ENCODE data around the gene MRPL21. TPM values are rescaled to one million over a fixed set of nuclear protein-coding genes. Genes with fewer than 3 reads are reported as not detected.
A peak's percentile ranks its signal among the peaks of the same experiment; 100 is the strongest.

Gene MRPL21
- polyA plus RNA-seq (2013, experiment 1 of 2; ENCODE audit: insufficient read length), result 66.6 TPM
- polyA plus RNA-seq (2013, experiment 2 of 2; ENCODE audit: insufficient read length), result 63.5 TPM

DNA sequence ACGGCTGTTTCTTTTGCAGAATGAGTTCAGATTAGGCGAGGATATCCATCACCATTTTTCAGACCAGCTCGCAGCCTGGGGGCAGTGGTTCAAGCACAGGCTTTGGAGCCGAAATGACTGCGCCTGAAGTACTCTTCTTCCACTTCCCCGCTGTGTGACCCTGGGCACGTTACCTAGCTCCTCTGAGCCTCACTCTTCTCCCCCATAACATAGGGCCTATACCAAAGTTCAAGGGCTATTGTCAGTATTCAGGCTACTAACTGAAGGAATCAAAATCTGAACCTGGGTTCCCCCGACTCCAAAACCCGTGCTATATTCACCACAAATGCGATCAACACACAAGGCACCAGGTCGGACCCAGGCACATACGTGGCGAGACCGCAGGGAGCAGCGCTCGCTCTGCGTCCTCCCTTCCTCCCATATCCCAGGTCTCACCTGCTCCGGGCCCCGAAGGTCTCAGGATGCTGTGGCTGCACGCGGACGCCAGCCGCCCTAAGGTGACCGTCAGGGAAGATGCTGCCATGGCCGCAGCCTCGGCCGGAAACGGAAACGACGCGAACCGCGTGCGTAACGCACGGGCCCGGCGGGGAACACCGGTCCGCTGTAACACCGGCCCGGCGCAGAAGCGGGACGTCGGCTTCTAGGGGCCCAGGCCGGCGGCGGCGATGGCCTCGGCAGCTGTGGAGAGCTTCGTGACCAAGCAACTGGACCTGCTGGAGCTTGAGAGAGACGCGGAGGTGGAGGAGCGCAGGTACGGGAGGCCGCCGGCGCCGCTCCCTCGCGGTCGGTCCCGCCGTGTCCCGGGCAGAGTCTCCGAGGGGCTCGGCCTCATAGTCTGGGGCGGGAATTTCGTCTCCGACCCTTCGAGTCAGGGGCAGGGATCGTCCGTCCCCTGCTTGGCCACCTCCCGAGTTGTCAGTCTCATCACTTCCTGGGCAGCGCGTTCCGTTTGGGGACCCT, at the start of gene MRPL21, which contains the start of gene IGHMBP2:
Gene MRPL21, minus strand, starts transcription at position 545 of the 960 bp plus-strand sequence. Its CDS starts 22 bp downstream, at position 523.
Gene IGHMBP2, plus strand, starts transcription at position 604 of the 960 bp plus-strand sequence. Its CDS starts 62 bp downstream, at position 666.
- DNase-seq, result peak; percentile 83

- DNase-seq, result no peak
These were observed 47.1 kb upstream of the MRPL21 start for GRCh38 chr11:68950762-68951161.

- DNase-seq, result no peak
These were observed 46.6 kb upstream of the MRPL21 start for GRCh38 chr11:68950270-68950669.

DNA sequence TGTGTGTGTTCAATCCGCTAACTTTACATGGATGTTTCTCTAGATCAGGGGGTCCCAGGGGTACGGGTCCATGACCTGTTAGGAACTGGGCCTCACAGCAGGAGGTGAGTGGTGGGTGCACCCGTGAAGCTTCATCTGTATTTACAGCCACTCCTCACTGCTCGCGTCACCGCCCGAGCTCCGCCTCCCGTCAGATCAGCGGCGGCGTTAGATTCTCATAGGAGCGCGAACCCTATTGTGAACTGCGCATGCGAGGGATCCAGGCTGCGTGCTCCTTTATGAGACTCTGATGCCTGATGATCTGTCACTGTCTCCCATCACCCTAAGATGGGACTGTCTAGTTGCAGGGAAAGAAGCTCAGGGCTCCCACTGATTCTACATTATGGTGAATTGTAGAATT, 45.3 kb upstream of the MRPL21 start:
- no peak for DNase-seq

DNA sequence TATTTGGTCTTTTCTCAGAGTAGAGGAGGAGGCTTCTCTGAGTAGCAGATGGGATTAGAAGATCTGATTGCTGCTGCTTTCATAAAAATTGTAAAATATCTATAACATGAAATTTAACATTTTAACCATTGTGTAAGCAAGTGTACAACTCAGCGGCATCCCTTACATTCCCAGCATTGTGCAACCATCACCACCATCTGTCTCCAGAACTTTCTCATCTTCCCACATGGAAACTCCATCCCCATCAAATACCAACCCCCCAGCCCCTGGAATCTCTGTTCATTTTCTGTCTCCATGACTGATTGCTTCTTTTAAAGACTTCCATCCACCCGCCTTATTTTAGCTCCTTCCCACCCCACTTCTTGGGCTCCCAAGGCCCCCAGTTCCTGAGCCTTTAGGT, 44.9 kb upstream of the MRPL21 start:
- peak; percentile 48 for DNase-seq

DNA sequence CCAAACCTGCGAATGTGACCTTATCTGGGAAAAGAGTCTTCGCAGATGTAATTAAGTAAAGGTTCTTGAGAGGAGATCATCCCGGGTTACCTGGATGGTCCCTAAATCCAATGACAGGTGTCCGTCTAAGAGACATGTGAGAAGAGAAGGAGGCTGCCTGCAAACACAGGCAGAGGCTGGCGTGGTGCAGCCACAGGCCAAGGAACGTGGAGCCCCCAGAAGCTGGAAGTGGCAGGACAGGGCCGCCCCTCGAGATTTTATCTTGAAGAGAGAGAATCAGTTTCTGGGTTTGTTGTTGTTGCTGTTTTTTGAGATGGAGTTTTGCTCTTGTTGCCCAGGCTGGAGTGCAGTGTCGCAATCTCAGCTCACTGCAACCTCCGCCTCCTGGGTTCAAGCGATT, 43.5 kb upstream of the MRPL21 start:
- DNase-seq, result no peak

- peak; percentile 74 for DNase-seq
These were observed 42.9 kb upstream of the MRPL21 start for GRCh38 chr11:68946416-68947090.

DNA sequence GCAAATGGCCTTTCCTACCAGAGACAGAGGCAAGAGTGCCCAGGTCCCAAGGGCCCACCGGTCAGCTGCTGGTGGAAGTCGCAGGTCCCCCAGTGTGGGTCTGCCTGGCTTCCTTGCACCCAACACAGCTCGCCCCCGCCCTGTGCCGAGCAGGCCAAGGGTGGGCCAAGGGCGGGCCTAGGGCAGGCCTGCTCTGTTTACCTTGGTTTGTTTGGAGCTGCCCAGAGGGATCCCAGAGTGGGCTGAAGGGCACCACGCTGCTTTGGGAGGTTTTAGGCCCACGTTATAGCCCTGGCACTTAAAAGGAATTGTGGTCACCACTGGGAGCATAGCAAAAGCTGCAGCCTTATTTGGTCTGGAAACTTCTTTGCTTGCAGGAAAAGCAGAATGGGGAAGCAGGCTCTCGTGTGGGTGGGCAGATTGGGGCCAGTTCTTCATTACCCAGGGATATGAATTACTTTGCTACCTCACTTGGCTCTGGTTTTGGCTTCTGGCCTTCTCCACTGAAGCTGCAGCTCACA, 39.2 kb upstream of the MRPL21 start:
- peak; percentile 42 for DNase-seq

DNA sequence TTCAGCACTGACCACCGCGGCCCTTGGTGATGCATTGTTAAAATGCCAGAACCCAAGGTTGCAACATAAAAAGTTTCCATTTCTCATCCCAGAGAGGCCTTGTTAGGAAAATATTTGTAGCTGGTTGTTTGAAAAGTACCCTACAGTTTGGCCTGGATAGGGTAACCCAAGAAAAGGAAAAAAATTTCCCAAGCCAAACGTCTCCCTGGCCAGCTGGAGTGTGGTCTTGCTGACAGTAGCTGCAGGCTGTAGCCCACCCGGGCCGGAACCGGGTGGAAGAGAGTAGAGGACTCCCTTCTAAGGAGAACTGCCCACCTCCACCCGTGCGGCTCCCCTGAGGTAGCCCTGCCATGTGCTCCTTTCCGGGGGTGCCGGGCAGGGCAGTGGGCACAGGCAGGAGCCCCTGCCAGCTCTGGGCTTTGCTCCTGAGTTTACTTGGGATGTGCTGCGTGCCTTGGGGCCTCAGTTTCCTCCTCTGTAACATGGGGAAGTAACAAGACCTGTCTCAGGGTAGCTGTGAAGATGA, 38.5 kb upstream of the MRPL21 start:
- no peak for DNase-seq

DNA sequence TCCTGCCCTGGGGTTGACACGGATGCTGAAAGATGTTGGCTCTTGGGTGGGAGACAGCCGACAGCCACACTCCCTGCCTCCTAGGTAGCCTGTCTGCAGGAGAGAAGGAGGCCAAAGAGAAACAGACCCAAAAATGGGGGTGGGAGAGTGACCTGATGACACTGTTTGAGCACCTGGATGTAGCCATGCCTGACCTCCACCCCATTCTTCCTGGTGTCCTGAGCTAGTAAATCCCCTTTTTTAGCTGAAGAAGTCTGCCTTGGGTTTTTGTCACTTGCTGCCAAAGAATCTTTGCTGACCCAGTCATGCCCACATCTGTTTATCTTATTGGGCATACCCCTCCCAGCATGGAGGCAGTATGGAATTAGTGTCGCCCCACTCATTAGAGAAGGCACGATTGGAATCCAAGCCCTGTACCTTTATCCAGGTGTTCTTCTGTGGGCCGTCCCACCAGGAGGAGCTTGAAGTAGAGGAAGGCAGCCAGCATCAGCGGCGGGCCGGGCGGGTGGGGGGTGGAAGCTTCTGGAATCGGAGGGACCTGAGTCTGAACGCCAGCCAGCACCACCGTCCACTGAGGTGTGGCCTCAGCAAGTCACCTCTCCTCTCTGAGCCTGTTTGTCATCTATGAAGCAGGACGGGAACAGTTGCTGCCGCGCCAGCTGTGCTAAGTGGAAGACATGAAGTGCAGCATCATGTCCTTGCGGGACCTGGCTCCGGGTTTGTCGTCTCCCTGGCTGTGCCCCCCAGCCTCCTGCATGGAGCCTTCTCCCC, 37.9 kb upstream of the MRPL21 start:
- no peak for DNase-seq

DNA sequence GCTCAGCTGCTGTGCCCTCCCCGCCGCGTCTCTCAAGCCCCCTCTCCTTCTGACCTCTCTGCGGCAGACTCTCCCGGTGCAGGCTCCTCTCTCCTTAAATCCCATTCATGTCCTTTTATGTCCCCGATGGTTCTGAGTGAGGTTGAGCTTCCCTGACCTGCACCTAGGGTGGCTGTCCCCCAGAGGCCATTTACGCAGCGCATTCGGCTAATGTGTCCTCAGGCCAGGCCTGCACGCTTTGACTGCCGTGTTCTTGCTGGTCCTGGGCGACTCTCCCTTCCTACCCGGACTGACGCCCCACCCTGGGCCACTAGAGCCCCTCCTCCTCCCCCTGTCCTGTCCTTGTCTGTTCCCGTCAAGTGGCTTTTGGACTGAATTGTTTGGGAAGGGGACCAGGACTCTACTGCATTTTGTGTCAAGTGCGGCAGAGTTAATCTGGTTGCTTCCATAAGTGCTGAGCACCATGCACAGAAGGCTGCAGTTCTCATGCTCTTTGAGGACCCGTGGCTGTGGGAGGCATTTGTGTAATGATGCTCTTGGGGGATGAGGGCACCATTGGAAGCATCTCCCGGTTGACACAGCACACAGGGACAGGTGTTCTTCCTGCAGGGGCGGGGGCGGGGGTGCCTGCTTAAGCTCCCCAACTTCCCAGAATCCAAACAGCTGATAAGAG, 37.2 kb upstream of the MRPL21 start:
- DNase-seq, result no peak

DNA sequence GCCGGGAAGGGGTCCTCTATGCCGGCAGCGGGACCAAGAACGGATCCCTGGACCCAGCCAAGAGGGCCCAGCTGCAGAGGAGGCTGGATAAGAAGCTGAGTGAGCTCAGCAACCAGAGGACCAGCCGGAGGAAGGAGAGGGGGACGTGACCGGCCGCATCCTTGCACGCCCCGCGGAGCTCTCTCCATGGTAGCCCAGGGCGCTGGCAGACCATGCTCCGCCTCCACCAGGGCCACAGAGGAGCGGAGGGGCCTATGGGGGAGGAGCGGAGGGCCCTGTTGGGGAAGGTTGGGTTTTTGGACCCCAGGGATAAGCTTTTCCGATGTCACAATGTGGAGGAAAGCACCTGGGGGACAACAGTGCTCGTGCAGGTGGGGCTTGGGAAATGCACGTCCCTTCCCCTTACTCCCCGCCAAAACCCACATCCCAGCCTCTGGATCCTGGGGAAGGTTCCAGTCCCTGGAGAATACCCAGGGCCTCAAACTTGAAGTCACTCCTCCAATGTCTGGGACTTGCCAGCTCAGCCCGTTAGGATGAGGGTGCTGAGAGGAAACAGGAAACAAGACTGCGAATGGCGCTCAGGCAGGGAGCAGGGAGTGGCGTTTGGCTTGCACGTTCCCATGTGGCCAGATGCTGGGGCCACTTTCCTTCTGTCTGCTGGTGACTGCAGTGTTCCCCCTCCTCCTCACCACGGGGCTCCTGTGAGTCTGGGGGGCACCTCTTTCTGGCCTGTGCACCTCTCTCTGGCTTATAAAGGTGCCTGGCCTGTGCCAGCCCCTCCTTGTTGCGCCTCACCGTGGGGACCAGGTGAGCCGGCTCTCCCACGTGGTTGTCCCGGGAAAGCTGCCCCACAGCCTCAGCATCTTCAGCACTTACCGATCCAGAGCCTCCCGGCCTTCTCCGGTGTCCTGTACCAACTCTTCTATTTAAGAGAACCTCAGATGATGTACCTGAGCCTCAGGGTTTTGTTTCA, 36.2 kb upstream of the MRPL21 start:
- DNase-seq, result no peak

GRCh38 chr11:68938816-68939582, 35.4 kb upstream of the MRPL21 start:
- no peak for DNase-seq

DNA sequence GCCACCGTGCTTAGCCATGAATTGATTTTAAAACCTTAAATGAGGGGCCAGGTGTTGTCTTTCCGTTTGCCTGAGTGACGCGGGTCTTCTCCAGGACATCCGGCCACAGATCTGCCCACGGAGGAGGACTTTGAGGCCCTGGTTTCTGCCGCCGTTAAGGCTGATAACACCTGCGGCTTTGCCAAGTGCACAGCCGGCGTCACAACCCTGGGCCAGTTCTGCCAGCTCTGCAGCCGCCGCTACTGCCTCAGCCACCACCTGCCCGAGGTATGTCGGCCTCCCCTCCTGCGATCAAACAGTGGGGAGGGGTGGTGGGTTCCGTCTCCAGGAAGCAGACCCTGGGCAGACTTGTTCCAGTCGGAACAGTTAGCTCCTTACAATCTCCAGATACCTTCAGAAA, 34.5 kb upstream of the MRPL21 start:
- DNase-seq, result no peak

DNA sequence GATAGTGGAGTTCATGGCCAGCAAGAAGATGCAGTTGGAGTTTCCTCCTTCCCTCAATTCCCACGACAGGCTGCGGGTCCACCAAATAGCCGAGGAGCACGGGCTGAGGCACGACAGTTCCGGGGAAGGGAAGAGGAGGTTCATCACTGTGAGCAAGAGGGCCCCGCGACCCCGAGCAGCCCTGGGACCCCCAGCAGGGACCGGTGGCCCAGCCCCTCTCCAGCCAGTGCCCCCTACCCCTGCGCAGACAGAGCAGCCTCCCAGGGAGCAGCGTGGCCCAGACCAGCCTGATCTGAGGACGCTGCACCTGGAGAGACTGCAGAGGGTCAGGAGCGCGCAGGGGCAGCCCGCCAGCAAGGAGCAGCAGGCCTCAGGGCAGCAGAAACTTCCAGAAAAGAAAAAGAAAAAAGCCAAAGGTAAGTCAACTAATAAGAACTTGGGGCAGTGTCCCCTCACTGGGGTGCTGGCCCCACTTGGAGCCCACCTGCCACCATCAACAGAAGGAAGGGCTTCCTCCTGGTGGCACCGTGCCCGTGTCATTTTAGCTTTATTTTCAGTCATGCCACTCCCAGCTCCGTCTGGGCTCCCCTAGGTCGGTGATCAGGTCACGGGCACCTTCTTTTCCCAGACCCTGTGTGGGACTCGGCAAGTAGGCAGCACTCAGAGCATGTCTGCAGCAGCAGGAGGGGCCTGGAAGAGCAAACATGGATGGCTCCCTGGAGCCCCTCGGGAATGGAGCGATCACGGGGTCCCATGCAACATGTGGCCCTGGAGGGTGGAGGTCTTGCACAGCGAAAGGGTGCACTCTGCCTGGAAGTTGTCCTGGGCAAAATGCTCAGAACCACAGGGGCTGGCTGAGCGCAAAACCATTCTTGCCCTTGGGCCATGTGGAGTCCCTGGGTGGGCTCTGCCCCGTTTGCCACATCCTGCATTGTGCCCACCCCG, 33.3 kb upstream of the MRPL21 start:
- no peak for DNase-seq

DNA sequence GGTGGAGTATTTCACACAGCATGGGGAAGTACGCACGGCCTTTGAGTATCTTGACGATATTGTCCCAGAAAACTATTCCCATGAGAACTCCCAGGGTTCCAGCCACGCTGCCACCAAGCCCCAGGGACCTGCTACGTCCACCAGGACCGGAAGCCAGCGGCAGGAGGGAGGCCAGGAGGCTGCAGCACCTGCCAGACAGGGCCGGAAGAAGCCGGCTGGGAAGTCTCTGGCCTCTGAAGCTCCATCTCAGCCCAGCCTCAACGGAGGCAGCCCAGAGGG, 32.7 kb upstream of the MRPL21 start:
- no peak for DNase-seq

DNA sequence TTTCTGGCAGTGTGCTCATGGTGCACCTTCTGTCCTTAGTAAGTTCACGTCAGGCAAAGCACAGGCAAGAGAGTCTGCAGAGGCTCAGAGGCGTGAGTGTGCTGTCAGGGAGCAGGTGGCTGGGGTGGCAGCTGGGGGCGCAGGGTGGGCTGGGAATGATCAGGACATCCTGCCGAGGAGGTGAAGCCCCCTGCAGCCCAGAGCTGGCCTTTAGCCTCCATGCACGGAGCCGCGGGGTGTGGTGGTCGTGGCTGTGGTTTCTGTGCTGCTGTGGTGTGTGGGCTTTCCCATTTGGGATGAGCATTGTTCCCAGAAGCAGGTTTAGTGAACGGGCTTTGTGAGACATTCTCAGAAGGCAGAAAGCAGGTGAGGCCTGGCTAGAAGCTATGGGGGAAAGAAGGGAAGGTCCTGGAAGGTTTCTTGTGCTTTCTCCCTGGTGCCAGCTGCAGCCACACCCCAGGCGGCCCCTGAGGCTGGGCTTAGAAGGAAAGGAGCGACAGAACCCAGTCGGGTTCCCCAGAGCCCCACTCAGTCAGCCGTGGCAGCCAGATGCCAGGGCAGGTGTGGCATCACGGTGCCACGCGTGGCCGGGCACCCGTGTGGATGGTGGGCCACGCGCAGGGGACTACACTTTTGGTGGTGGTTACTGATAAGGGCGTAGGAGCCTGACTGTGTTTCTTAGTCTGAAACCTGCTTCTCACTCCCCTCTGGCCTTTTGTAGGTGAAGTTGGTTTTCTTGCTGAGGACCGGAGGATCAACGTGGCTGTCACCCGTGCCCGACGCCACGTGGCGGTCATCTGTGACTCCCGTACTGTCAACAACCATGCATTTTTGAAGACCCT, 32.1 kb upstream of the MRPL21 start:
- no peak for DNase-seq

GRCh38 chr11:68935066-68935465, 31.4 kb upstream of the MRPL21 start:
- no peak for DNase-seq

All from fibroblast of skin of scalp (primary cell).